HepG2 (cell line): Measurements from ENCODE around the gene NUCB1. TPM values are rescaled to one million over a fixed set of nuclear protein-coding genes. Genes with fewer than 3 reads are reported as not detected.

Source experiments
- CHD4 ChIP-seq: fragments of 200-600 bp; sonication (generic); IDR thresholded peaks from 2 replicates; pipeline ENCODE4 v1.7.0; 2017; ENCODE audit warnings: mild to moderate bottlenecking, low read length, borderline replicate concordance
- GTF3A ChIP-seq: sonication (generic); formaldehyde crosslinking; conservative IDR thresholded peaks from 2 replicates; pipeline ENCODE4 v1.4.0; 2020; ENCODE audit warnings: mild to moderate bottlenecking, missing genetic modification reagents
- KLF13 ChIP-seq: sonication (generic); formaldehyde crosslinking; IDR thresholded peaks from 2 replicates; pipeline ENCODE4 v1.4.0; 2020; ENCODE audit warnings: mild to moderate bottlenecking, missing genetic modification reagents
- MLLT10 ChIP-seq: sonication (generic); formaldehyde crosslinking; IDR thresholded peaks from 2 replicates; pipeline ENCODE4 v1.4.0; 2020; ENCODE audit warnings: missing genetic modification reagents
- NR2C2 ChIP-seq: sonication (generic); formaldehyde crosslinking; IDR thresholded peaks from 2 replicates; pipeline ENCODE4 v1.4.0; 2020; ENCODE audit warnings: missing genetic modification reagents, mild to moderate bottlenecking, moderate library complexity, borderline replicate concordance
- ZBTB4 ChIP-seq: sonication (generic); formaldehyde crosslinking; IDR thresholded peaks from 2 replicates; pipeline ENCODE4 v1.4.0; 2020; ENCODE audit warnings: missing genetic modification reagents, mild to moderate bottlenecking, borderline replicate concordance
- ZBTB40 ChIP-seq, 2 experiments: fragments of 450-650 bp in 1 of 2; sonication (generic) in 1 of 2; formaldehyde crosslinking in 1 of 2; IDR thresholded peaks; 2 replicates each; pipeline versions ENCODE4 v1.6.1 to v1.8.0; 2016 to 2022; ENCODE audit warnings: antibody characterized with exemption in 1 of 2, mild to moderate bottlenecking in 1 of 2, missing genetic modification reagents in 1 of 2
- ZBTB46 ChIP-seq: sonication (generic); formaldehyde crosslinking; IDR thresholded peaks from 2 replicates; pipeline ENCODE4 v1.4.0; 2020; ENCODE audit warnings: mild to moderate bottlenecking, missing genetic modification reagents, borderline replicate concordance
- ZC3H13 ChIP-seq: sonication (generic); formaldehyde crosslinking; IDR thresholded peaks from 2 replicates; pipeline ENCODE4 v1.8.1; 2023; ENCODE audit warnings: mild to moderate bottlenecking, missing genetic modification reagents, moderate library complexity
- ZC3H4 ChIP-seq: sonication (generic); formaldehyde crosslinking; IDR thresholded peaks from 2 replicates; pipeline ENCODE4 v1.4.0; 2020; ENCODE audit warnings: missing genetic modification reagents, borderline replicate concordance
- ZNF143 ChIP-seq: sonication (generic); formaldehyde crosslinking; IDR thresholded peaks from 2 replicates; pipeline ENCODE4 v1.4.0; 2020; ENCODE audit warnings: missing genetic modification reagents
- polyA plus RNA-seq, 8 experiments: library from polyadenylated mRNA; depleted of rRNA in 3 of 8; stranded (reverse) in 7 of 8; unstranded in 1 of 8; fragments of >200 nt; fragmentation: Illumina TruSeq in 4 of 8; extraction: Trizol in 4 of 8; gene quantifications; 2 replicates each; pipeline versions ENCODE4 v1.2.1 to v1.2.3, GENCODE V29; 2011 to 2016; ENCODE audit warnings: low read depth in 4 of 8, missing spikeins in 1 of 8, mixed read lengths in 1 of 8; ENCODE audit not compliant: insufficient read depth in 1 of 8
- total RNA-seq, 5 experiments: library from RNA; depleted of rRNA; stranded (reverse); fragments of >200 nt; fragmentation: Illumina TruSeq; extraction: Trizol; gene quantifications; 2 replicates each; pipeline ENCODE4 v1.2.3, GENCODE V29; 2016; ENCODE audit warnings: low read depth in 1 of 5
- TF ChIP-seq, protein P1 (sequence below): sonication (generic); IDR thresholded peaks from 2 replicates; pipeline ENCODE4 v1.6.1; 2016; ENCODE audit warnings: low read depth, borderline replicate concordance

NUCB1 gene
- total and polyA plus RNA-seq, 2 of the 13 experiments (the other 11 are each of a cell fraction or from before 2014, with no cell fraction given): 82.3 to 106 TPM

- no peak for TF ChIP-seq ZBTB40 (IDR thresholded peaks at IDR 0.05)
- TF ChIP-seq ZBTB40 (CRISPR knock-in tag; IDR thresholded peaks at IDR 0.05): 0 out of 2 replicates have a peak, but pooled peaks have one; percentile 10
- TF ChIP-seq, protein P1, sequence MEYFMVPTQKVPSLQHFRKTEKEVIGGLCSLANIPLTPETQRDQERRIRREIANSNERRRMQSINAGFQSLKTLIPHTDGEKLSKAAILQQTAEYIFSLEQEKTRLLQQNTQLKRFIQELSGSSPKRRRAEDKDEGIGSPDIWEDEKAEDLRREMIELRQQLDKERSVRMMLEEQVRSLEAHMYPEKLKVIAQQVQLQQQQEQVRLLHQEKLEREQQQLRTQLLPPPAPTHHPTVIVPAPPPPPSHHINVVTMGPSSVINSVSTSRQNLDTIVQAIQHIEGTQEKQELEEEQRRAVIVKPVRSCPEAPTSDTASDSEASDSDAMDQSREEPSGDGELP: no peak
- TF ChIP-seq MLLT10 (CRISPR knock-in tag): peak; percentile 68; the same call in 1 of the 2 replicates
- TF ChIP-seq ZNF143 (CRISPR knock-in tag): peak; percentile 92
- TF ChIP-seq ZBTB46 (CRISPR knock-in tag): 0 out of 2 replicates have a peak, but pooled peaks have one; percentile 5
- TF ChIP-seq ZC3H13: no peak; the same call in 1 of the 2 replicates
- TF ChIP-seq ZBTB4 (CRISPR knock-in tag): peak; percentile 15; the same call in 1 of the 2 replicates
- TF ChIP-seq CHD4: no peak
- peak; percentile 74; the same call in 1 of the 2 replicates for TF ChIP-seq ZC3H4 (CRISPR knock-in tag)
- no peak for TF ChIP-seq NR2C2 (CRISPR knock-in tag)
- TF ChIP-seq GTF3A (CRISPR knock-in tag): no peak
- TF ChIP-seq KLF13: no peak
These were observed 65.9 kb downstream of the NUCB1 start (continued) for GRCh38 chr19:48965806-48966540.
